Trophoblast cell (in vitro differentiated cells and primary cell): Measurements from ENCODE around the gene APMAP.
"Not testable (repeated sequence)": the region's sequence is repeated elsewhere in the genome, so short reads cannot be mapped to it uniquely, and the experiment has no call there.

Experiments used
- DNase-seq, 2 donors: peaks; one replicate each; pipeline ENCODE4 v3.0.0-alpha.2; 2016
- H2AFZ ChIP-seq: 2 replicates; pipeline ENCODE4 v1.6.1; 2013; ENCODE audit warnings: low read length, moderate library complexity, mild to moderate bottlenecking; ENCODE audit not compliant: insufficient read depth, poor library complexity
- H2AK5ac ChIP-seq: 2 replicates; pipeline ENCODE4 v1.6.1; 2013; ENCODE audit warnings: mild to moderate bottlenecking, low read length
- H2BK120ac ChIP-seq: 2 replicates; pipeline ENCODE4 v1.6.1; 2013; ENCODE audit warnings: low read length, mild to moderate bottlenecking, moderate library complexity; ENCODE audit not compliant: insufficient read depth, poor library complexity
- H2BK12ac ChIP-seq: 2 replicates; pipeline ENCODE4 v1.6.1; 2013; ENCODE audit warnings: mild to moderate bottlenecking, low read length, moderate library complexity
- H2BK5ac ChIP-seq: 2 replicates; pipeline ENCODE4 v1.6.1; 2013; ENCODE audit warnings: low read length, low read depth, moderate library complexity, mild to moderate bottlenecking; ENCODE audit not compliant: poor library complexity
- H3K14ac ChIP-seq: 2 replicates; pipeline ENCODE4 v1.6.1; 2013; ENCODE audit warnings: mild to moderate bottlenecking, low read length
- H3K18ac ChIP-seq: 2 replicates; pipeline ENCODE4 v1.6.1; 2013; ENCODE audit warnings: mild to moderate bottlenecking, low read length
- H3K23ac ChIP-seq: 2 replicates; pipeline ENCODE4 v1.6.1; 2013; ENCODE audit warnings: low read length
- H3K27ac ChIP-seq: 2 replicates; pipeline ENCODE4 v1.5.1; 2013; ENCODE audit warnings: low read depth, mild to moderate bottlenecking, inconsistent platforms, low read length, moderate library complexity
- H3K27me3 ChIP-seq: 2 replicates; pipeline ENCODE4 v1.6.1; 2013; ENCODE audit warnings: inconsistent platforms, mild to moderate bottlenecking, low read length, moderate library complexity; ENCODE audit not compliant: insufficient read depth
- H3K36me3 ChIP-seq, 2 experiments: 1 replicate in 1 of 2; 2 replicates in 1 of 2; pipeline ENCODE4 v1.6.1; 2013; ENCODE audit warnings: low read length in 2 of 2, mild to moderate bottlenecking in 2 of 2, moderate library complexity in 1 of 2; ENCODE audit not compliant: insufficient read depth in 2 of 2, control insufficient read depth in 1 of 2
- H3K4ac ChIP-seq: 2 replicates; pipeline ENCODE4 v1.6.1; 2013; ENCODE audit warnings: low read depth, mild to moderate bottlenecking, low read length, moderate library complexity
- H3K4me1 ChIP-seq, 2 experiments: 1 replicate in 1 of 2; 2 replicates in 1 of 2; pipeline ENCODE4 v1.6.1; 2013; ENCODE audit warnings: low read length in 2 of 2, mild to moderate bottlenecking in 2 of 2, moderate library complexity in 1 of 2; ENCODE audit not compliant: insufficient read depth in 2 of 2, control insufficient read depth in 1 of 2
- H3K4me2 ChIP-seq: 2 replicates; pipeline ENCODE4 v1.6.1; 2013; ENCODE audit warnings: inconsistent platforms, mild to moderate bottlenecking, low read length, moderate library complexity
- H3K4me3 ChIP-seq: 2 replicates; pipeline ENCODE4 v1.5.1; 2013; ENCODE audit warnings: mild to moderate bottlenecking, low read depth, low read length, inconsistent platforms
- H3K79me1 ChIP-seq: one replicate; pipeline ENCODE4 v1.6.1; 2013; ENCODE audit warnings: low read length
- H3K79me2 ChIP-seq: 2 replicates; pipeline ENCODE4 v1.6.1; 2013; ENCODE audit warnings: low read length, mild to moderate bottlenecking; ENCODE audit not compliant: control insufficient read depth, insufficient read depth, poor library complexity
- H3K9ac ChIP-seq: 2 replicates; pipeline ENCODE4 v1.6.1; 2013; ENCODE audit warnings: mild to moderate bottlenecking, low read length
- H3K9me3 ChIP-seq: 2 replicates; pipeline ENCODE4 v1.6.1; 2013; ENCODE audit warnings: low read depth, mild to moderate bottlenecking, control low read depth, inconsistent platforms, low read length; ENCODE audit not compliant: insufficient read depth
- H4K12ac ChIP-seq: 2 replicates; pipeline ENCODE4 v1.6.1; 2013; ENCODE audit warnings: low read depth, mild to moderate bottlenecking, low read length, moderate library complexity
- H4K8ac ChIP-seq: 2 replicates; pipeline ENCODE4 v1.6.1; 2013; ENCODE audit warnings: low read depth, mild to moderate bottlenecking, low read length, moderate library complexity
- H4K91ac ChIP-seq: one replicate; pipeline ENCODE4 v1.6.1; 2013; ENCODE audit warnings: low read depth, mild to moderate bottlenecking, low read length, moderate library complexity
- WGBS: extraction: QIAGEN DNeasy Blood & Tissue Kit; methylation state at CpG from one replicate; pipeline ENCODE4 v1.1.7; 2013; ENCODE audit warnings: missing lambda C conversion rate; ENCODE audit not compliant: insufficient read length, insufficient coverage; ENCODE audit errors: extremely low coverage; 5-methylcytosine and 5-hydroxymethylcytosine counted together

APMAP gene

DNA sequence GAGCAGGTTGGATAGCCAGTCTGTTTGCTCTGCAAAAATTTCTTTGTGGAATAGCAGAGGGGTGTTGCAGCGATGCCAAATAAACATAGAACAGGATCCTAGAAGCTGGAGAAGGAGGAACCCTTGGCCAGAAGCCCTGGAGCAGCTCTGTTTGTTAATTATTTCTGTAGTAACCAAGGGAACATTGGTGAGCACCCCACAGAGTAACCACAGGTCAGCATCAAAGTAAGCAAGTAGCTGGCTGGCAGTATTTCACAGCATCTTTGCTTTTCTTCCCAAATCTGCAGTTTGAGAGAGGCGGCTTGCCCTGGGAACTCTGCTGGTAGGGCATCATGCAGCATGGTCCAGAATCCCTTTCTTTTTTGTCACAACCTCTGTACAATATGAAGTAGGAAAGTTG, 12.7 kb upstream of the APMAP start:
- Histone ChIP-seq H2AK5ac (no peak overlapping the region), H3K36me3 (no peaks in the 10 kb centered on the region), H3K9me3 (no peaks in the 10 kb centered on the region), H3K4me2 (no peak overlapping the region), H3K27me3 (no peaks in the 10 kb centered on the region), H2BK12ac (no peak overlapping the region), H2AFZ (no peak overlapping the region), H3K9ac (no peak overlapping the region), H4K12ac (no peak overlapping the region), H3K4ac (no peak overlapping the region), H3K23ac (no peak overlapping the region), H4K91ac (no peak overlapping the region), H2BK5ac (no peak overlapping the region), H3K18ac (no peak overlapping the region), H4K8ac (no peak overlapping the region), H3K79me2 (no peaks in the 10 kb centered on the region), H3K4me1 (no peaks in the 10 kb centered on the region), H3K4me3 (no peak overlapping the region), H2BK120ac (no peak overlapping the region), H3K14ac (no peak overlapping the region), H3K27ac (no peak overlapping the region), H3K79me1 (no peaks in the 10 kb centered on the region)
- no peak for DNase-seq
- no CpG with 5 or more reads among the region's 2 CpGs for WGBS

- no peak overlapping the region for H3K4ac ChIP-seq
- no peak for DNase-seq
- H2BK5ac ChIP-seq, result no peak overlapping the region
- H2AFZ ChIP-seq, result no peak overlapping the region
- no peak overlapping the region for H2BK120ac ChIP-seq
- H3K9ac ChIP-seq, result no peak overlapping the region
- H3K23ac ChIP-seq, result no peak overlapping the region
- no peak overlapping the region for H3K4me2 ChIP-seq
- H4K12ac ChIP-seq, result no peak overlapping the region
- H3K27me3 ChIP-seq, result no peaks in the 10 kb centered on the region
- H2AK5ac ChIP-seq, result no peak overlapping the region
- H2BK12ac ChIP-seq, result no peak overlapping the region
- H3K4me3 ChIP-seq, result no peak overlapping the region
- H4K8ac ChIP-seq, result no peak overlapping the region
- no peak overlapping the region for H4K91ac ChIP-seq
- H3K79me1 ChIP-seq, result no peaks in the 10 kb centered on the region
- H3K14ac ChIP-seq, result no peak overlapping the region
- H3K9me3 ChIP-seq, result no peaks in the 10 kb centered on the region
- no peaks in the 10 kb centered on the region for H3K36me3 ChIP-seq
- H3K18ac ChIP-seq, result no peak overlapping the region
- no peaks in the 10 kb centered on the region for H3K79me2 ChIP-seq
- WGBS, result no CpG with 5 or more reads among the region's 1 CpG
- H3K4me1 ChIP-seq, result no peaks in the 10 kb centered on the region
- no peak overlapping the region for H3K27ac ChIP-seq
Observed at GRCh38 chr20:25003002-25003401, 10.5 kb upstream of the APMAP start.

DNA sequence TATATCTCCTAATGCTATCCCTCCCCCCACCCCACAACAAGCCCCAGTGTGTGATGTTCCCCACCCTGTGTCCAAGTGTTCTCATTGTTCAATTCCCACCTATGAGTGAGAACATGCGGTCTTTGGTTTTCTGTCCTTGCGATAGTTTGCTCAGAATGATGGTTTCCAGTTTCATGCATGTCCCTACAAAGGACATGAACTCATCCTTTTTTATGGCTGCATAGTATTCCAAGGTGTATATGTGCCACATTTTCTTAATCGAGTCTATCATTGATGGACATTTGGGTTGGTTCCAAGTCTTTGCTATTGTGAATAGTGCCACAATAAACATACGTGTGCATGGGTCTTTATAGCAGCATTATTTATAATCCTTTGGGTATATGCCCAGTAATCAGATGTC, 8.8 kb upstream of the APMAP start:
- H3K27ac ChIP-seq, DNase-seq, H3K18ac ChIP-seq, H3K9me3 ChIP-seq, H3K9ac ChIP-seq, H2AK5ac ChIP-seq, H3K4me3 ChIP-seq, H4K91ac ChIP-seq, H4K8ac ChIP-seq, H4K12ac ChIP-seq, H2BK120ac ChIP-seq, H3K14ac ChIP-seq, H3K36me3 ChIP-seq, H3K4me2 ChIP-seq, H3K79me1 ChIP-seq, H3K27me3 ChIP-seq, H3K4me1 ChIP-seq, H3K23ac ChIP-seq, H2BK12ac ChIP-seq, H2BK5ac ChIP-seq, H3K79me2 ChIP-seq, H2AFZ ChIP-seq, H3K4ac ChIP-seq: not testable (repeated sequence)
- no CpG with 5 or more reads among the region's 4 CpGs for WGBS

DNA sequence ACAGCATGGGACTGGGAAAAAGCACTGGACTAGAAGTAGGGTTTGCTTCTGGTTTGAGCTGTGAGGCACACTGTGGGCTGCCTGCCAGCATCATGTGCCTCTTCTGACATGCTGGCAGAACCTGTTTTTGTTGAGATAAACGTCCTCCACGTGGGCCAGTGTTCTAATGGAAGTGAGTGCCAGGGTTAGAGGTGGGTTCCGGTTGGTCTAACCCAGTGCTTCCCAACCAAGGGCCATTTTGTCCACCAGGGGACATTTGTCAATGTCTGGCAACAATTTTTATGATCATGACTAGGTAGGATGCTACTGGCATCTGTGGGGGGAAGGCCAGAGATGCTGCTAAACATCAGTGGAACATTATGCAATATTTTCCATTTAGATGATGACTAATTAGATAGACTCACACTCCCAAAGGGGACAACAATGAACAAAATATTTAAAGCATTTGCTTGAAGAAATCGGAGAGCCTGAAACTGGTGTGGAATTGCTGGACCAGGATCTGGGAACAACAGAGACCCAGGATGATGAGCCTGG, 7.8 kb upstream of the APMAP start:
- Histone ChIP-seq H3K79me2 (no peaks in the 10 kb centered on the region), H3K79me1 (no peaks in the 10 kb centered on the region), H3K9me3 (no peaks in the 10 kb centered on the region), H4K8ac (no peak overlapping the region), H3K23ac (no peak overlapping the region), H3K4ac (no peak overlapping the region), H3K36me3 (no peaks in the 10 kb centered on the region), H4K91ac (no peak overlapping the region), H3K14ac (no peak overlapping the region), H3K18ac (no peak overlapping the region), H3K27ac (no peak overlapping the region), H2AFZ (no peak overlapping the region), H2AK5ac (no peak overlapping the region), H2BK12ac (no peak overlapping the region), H3K27me3 (no peaks in the 10 kb centered on the region), H4K12ac (no peak overlapping the region), H3K4me3 (no peak overlapping the region), H3K4me1 (peaks cover 2 to 3% of the 10 kb centered on the region in 2 experiments), H3K9ac (no peak overlapping the region), H2BK120ac (no peak overlapping the region), H2BK5ac (no peak overlapping the region), H3K4me2 (no peak overlapping the region)
- no CpG with 5 or more reads among the region's 4 CpGs for whole genome bisulfite sequencing
- DNase-seq, result peak; percentile 48 to 83
